HepG2 (cell line): ENCODE results near the gene OCLN. TPM values are rescaled to one million over a fixed set of nuclear protein-coding genes. Genes with fewer than 3 reads are reported as not detected.
A peak's percentile ranks its signal among the peaks of the same experiment; 100 is the strongest.

ENCODE experiments used
- ATF7 ChIP-seq, 2 experiments: fragments of 450-650 bp in 1 of 2; sonication (generic) in 1 of 2; formaldehyde crosslinking in 1 of 2; IDR thresholded peaks; 2 replicates each; pipeline versions ENCODE4 v1.4.0 to v1.6.1; 2016 to 2020; ENCODE audit warnings: antibody characterized with exemption in 1 of 2, mild to moderate bottlenecking in 1 of 2, missing genetic modification reagents in 1 of 2
- BRD4 ChIP-seq: sonication (generic); formaldehyde crosslinking; IDR thresholded peaks from 2 replicates; pipeline ENCODE4 v1.4.0; 2020; ENCODE audit warnings: missing genetic modification reagents
- E2F5 ChIP-seq: sonication (generic); formaldehyde crosslinking; conservative IDR thresholded peaks from 2 replicates; pipeline ENCODE4 v1.4.0; 2020; ENCODE audit warnings: missing genetic modification reagents
- KDM3A ChIP-seq: IDR thresholded peaks from 2 replicates; pipeline ENCODE4 v1.6.1; 2018; ENCODE audit warnings: low read depth, missing compliant biosample characterization
- MBD4 ChIP-seq: IDR thresholded peaks from 2 replicates; pipeline ENCODE4 v1.6.1; 2012; ENCODE audit warnings: low read length, inconsistent platforms, borderline replicate concordance
- MEIS1 ChIP-seq: sonication (generic); formaldehyde crosslinking; IDR thresholded peaks from 2 replicates; pipeline ENCODE4 v1.9.0; 2021; ENCODE audit warnings: mild to moderate bottlenecking, missing genetic modification reagents, moderate library complexity, borderline replicate concordance
- PHF8 ChIP-seq: sonication (generic); formaldehyde crosslinking; IDR thresholded peaks from 2 replicates; pipeline ENCODE4 v1.5.0; 2020; ENCODE audit warnings: missing genetic modification reagents
- POLR2AphosphoS2 ChIP-seq: IDR thresholded peaks from 2 replicates; pipeline ENCODE4 v1.6.1; 2011; ENCODE audit warnings: low read depth, low read length, improper control_type of control experiment
- RAD51 ChIP-seq: fragments of 450-650 bp; IDR thresholded peaks from 2 replicates; pipeline ENCODE4 v1.6.1; 2016; ENCODE audit warnings: borderline replicate concordance
- SP4 ChIP-seq: sonication (generic); formaldehyde crosslinking; IDR thresholded peaks from 2 replicates; pipeline ENCODE4 v1.8.1; 2023; ENCODE audit warnings: mild to moderate bottlenecking, missing genetic modification reagents
- TFE3 ChIP-seq: IDR thresholded peaks from 2 replicates; pipeline ENCODE4 v1.6.1; 2016
- ZBTB3 ChIP-seq: sonication (generic); formaldehyde crosslinking; IDR thresholded peaks from 2 replicates; pipeline ENCODE4 v1.4.0; 2020; ENCODE audit warnings: low read depth, mild to moderate bottlenecking, moderate library complexity, missing genetic modification reagents, borderline replicate concordance
- ZBTB7B ChIP-seq: sonication (generic); formaldehyde crosslinking; IDR thresholded peaks from 2 replicates; pipeline ENCODE4 v1.4.0; 2020; ENCODE audit warnings: missing genetic modification reagents
- ZFP37 ChIP-seq: sonication (generic); formaldehyde crosslinking; IDR thresholded peaks from 2 replicates; pipeline ENCODE4 v1.4.0; 2020; ENCODE audit warnings: missing genetic modification reagents, borderline replicate concordance
- ZNF205 ChIP-seq: IDR thresholded peaks from 2 replicates; pipeline ENCODE4 v1.6.1; 2018; ENCODE audit warnings: missing biosample characterization, missing genetic modification reagents
- ZNF331 ChIP-seq: sonication (generic); formaldehyde crosslinking; IDR thresholded peaks from 2 replicates; pipeline ENCODE4 v1.4.0; 2020; ENCODE audit warnings: missing genetic modification reagents
- ZNF367 ChIP-seq: sonication (generic); formaldehyde crosslinking; IDR thresholded peaks from 2 replicates; pipeline ENCODE4 v1.4.0; 2020; ENCODE audit warnings: missing genetic modification reagents, borderline replicate concordance
- ZNF446 ChIP-seq: sonication (generic); formaldehyde crosslinking; IDR thresholded peaks from 2 replicates; pipeline ENCODE4 v1.5.0; 2020; ENCODE audit warnings: mild to moderate bottlenecking, missing genetic modification reagents
- ZNF451 ChIP-seq: sonication (generic); formaldehyde crosslinking; IDR thresholded peaks from 2 replicates; pipeline ENCODE4 v1.5.0; 2020; ENCODE audit warnings: mild to moderate bottlenecking, missing genetic modification reagents
- ZNF530 ChIP-seq: sonication (generic); formaldehyde crosslinking; IDR thresholded peaks from 2 replicates; pipeline ENCODE4 v1.5.0; 2020; ENCODE audit warnings: low read depth, mild to moderate bottlenecking, missing genetic modification reagents
- ZNF616 ChIP-seq: sonication (generic); formaldehyde crosslinking; IDR thresholded peaks from 2 replicates; pipeline ENCODE4 v1.5.0; 2020; ENCODE audit warnings: low read depth, mild to moderate bottlenecking, missing genetic modification reagents
- ZSCAN12 ChIP-seq: sonication (generic); formaldehyde crosslinking; IDR thresholded peaks from 2 replicates; pipeline ENCODE4 v1.9.0; 2021; ENCODE audit warnings: mild to moderate bottlenecking, missing genetic modification reagents
- polyA plus RNA-seq, 8 experiments: library from polyadenylated mRNA; depleted of rRNA in 3 of 8; stranded (reverse) in 7 of 8; unstranded in 1 of 8; fragments of >200 nt; fragmentation: Illumina TruSeq in 4 of 8; extraction: Trizol in 4 of 8; gene quantifications; 2 replicates each; pipeline versions ENCODE4 v1.2.1 to v1.2.3, GENCODE V29; 2011 to 2016; ENCODE audit warnings: low read depth in 4 of 8, missing spikeins in 1 of 8, mixed read lengths in 1 of 8; ENCODE audit not compliant: insufficient read depth in 1 of 8
- total RNA-seq, 5 experiments: library from RNA; depleted of rRNA; stranded (reverse); fragments of >200 nt; fragmentation: Illumina TruSeq; extraction: Trizol; gene quantifications; 2 replicates each; pipeline ENCODE4 v1.2.3, GENCODE V29; 2016; ENCODE audit warnings: low read depth in 1 of 5
- TF ChIP-seq, protein P1 (sequence below): sonication (generic); formaldehyde crosslinking; IDR thresholded peaks from 2 replicates; pipeline ENCODE4 v1.8.1; 2023; ENCODE audit warnings: mild to moderate bottlenecking, inconsistent platforms, moderate library complexity, missing genetic modification reagents, borderline replicate concordance
- TF ChIP-seq, protein P2 (sequence below): sonication (generic); formaldehyde crosslinking; IDR thresholded peaks from 2 replicates; pipeline ENCODE4 v1.4.0; 2020; ENCODE audit warnings: missing genetic modification reagents

The OCLN gene
- total and polyA plus RNA-seq, 2 of the 13 experiments (the other 11 are each of a cell fraction or from before 2014, with no cell fraction given): 24.1 to 34.8 TPM

DNA sequence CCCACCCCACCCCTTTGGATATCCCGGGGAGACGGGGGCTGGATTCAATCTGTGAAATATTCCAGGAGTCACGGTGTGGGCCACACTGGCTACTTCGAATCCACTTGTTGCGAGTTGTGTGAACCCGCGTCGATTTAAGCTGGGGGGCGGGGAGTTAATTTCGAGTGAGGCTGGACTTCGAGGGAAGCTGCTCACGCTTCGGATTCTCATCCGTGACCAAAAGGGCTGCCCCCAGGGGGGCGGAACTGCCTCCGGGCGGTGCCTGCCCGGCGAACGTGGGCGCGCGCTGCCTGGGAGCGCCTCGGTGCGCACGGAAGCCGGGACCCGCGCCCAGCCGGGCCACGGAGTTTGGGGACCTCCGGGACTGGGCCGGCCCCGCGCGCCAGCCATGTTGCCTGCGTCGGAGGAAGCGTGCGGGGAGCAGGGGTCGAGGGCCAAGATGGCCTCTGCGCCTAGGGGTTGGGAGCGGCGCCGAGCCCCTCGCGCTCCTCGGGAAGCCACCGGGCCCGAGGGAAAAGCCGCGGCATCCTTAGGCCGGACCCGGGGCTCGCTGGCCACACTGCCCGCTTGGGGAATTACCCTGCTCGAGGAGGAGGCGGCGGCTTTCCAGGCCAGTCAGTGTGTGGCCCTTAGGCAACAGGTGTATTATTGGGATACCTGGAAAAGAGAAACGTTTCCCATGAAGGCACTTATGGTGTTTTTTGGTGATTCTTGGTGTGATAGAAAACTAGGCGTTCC lies 975 bp downstream of the OCLN start (continued):
- no peak for TF ChIP-seq ZNF367 (CRISPR knock-in tag)
- TF ChIP-seq POLR2AphosphoS2: no peak
- 0 out of 2 replicates have a peak, but pooled peaks have one; percentile 25 for TF ChIP-seq ZFP37 (CRISPR knock-in tag)
- TF ChIP-seq ZNF451 (CRISPR knock-in tag): no peak; the same call in 1 of the 2 replicates
- TF ChIP-seq ATF7 (IDR thresholded peaks at IDR 0.05): no peak
- TF ChIP-seq ATF7 (CRISPR knock-in tag; IDR thresholded peaks at IDR 0.05): no peak
- no peak for TF ChIP-seq TFE3
- TF ChIP-seq PHF8 (CRISPR knock-in tag): peak; percentile 68
- no peak for TF ChIP-seq ZNF446 (CRISPR knock-in tag)
- TF ChIP-seq, protein P1, sequence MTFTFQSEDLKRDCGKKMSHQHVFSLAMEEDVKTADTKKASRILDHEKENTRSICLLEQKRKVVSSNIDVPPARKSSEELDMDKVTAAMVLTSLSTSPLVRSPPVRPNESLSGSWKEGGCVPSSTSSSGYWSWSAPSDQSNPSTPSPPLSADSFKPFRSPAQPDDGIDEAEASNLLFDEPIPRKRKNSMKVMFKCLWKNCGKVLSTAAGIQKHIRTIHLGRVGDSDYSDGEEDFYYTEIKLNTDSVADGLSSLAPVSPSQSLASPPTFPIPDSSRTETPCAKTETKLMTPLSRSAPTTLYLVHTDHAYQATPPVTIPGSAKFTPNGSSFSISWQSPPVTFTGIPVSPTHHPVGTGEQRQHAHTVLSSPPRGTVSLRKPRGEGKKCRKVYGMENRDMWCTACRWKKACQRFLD: no peak
- TF ChIP-seq ZBTB7B: peak; percentile 63; the same call in 1 of the 2 replicates
- TF ChIP-seq BRD4 (CRISPR knock-in tag): peak; percentile 88
- no peak for TF ChIP-seq ZSCAN12 (CRISPR knock-in tag)
- peak; percentile 39; the same call in 1 of the 2 replicates for TF ChIP-seq ZBTB3 (CRISPR knock-in tag)
- TF ChIP-seq RAD51: no peak
- no peak for TF ChIP-seq ZNF331
- no peak for TF ChIP-seq ZNF205 (CRISPR knock-in tag)
- TF ChIP-seq SP4 (CRISPR knock-in tag): no peak
- no peak; the same call in 1 of the 2 replicates for TF ChIP-seq MEIS1 (CRISPR knock-in tag)
- no peak for TF ChIP-seq E2F5 (CRISPR knock-in tag)
- no peak for TF ChIP-seq ZNF530 (CRISPR knock-in tag)
- TF ChIP-seq, protein P2, sequence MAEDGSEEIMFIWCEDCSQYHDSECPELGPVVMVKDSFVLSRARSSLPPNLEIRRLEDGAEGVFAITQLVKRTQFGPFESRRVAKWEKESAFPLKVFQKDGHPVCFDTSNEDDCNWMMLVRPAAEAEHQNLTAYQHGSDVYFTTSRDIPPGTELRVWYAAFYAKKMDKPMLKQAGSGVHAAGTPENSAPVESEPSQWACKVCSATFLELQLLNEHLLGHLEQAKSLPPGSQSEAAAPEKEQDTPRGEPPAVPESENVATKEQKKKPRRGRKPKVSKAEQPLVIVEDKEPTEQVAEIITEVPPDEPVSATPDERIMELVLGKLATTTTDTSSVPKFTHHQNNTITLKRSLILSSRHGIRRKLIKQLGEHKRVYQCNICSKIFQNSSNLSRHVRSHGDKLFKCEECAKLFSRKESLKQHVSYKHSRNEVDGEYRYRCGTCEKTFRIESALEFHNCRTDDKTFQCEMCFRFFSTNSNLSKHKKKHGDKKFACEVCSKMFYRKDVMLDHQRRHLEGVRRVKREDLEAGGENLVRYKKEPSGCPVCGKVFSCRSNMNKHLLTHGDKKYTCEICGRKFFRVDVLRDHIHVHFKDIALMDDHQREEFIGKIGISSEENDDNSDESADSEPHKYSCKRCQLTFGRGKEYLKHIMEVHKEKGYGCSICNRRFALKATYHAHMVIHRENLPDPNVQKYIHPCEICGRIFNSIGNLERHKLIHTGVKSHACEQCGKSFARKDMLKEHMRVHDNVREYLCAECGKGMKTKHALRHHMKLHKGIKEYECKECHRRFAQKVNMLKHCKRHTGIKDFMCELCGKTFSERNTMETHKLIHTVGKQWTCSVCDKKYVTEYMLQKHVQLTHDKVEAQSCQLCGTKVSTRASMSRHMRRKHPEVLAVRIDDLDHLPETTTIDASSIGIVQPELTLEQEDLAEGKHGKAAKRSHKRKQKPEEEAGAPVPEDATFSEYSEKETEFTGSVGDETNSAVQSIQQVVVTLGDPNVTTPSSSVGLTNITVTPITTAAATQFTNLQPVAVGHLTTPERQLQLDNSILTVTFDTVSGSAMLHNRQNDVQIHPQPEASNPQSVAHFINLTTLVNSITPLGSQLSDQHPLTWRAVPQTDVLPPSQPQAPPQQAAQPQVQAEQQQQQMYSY (CRISPR knock-in tag): no peak
- no peak for TF ChIP-seq KDM3A
- TF ChIP-seq MBD4: no peak
- TF ChIP-seq ZNF616 (CRISPR knock-in tag): 0 out of 2 replicates have a peak, but pooled peaks have one; percentile 24
